Activated CD8-positive, alpha-beta memory T cell treated with anti-CD3 and anti-CD28 coated beads, Interleukin-2, amount 50 U/mL, for 24 hours (primary cell): ENCODE measurements around the gene PCSK2.

ENCODE experiments used
- DNase-seq: peaks from one replicate; pipeline ENCODE4 v3.0.0-alpha.2; 2020; ENCODE audit errors: extremely low read depth

PCSK2 gene

GRCh38 chr20:17480696-17481095 lies 253.9 kb downstream of the PCSK2 start:
- DNase-seq = no peak

- DNase-seq = no peak
Measured at GRCh38 chr20:17481661-17482060, 254.8 kb downstream of the PCSK2 start.

GRCh38 chr20:17482536-17482935 lies 255.7 kb downstream of the PCSK2 start:
- DNase-seq = no peak

GRCh38 chr20:17485017-17485416 lies 258.2 kb downstream of the PCSK2 start:
- DNase-seq = no peak

- no peak for DNase-seq
Measured at GRCh38 chr20:17488916-17489600, 262.2 kb downstream of the PCSK2 start.

- DNase-seq = no peak
Measured at GRCh38 chr20:17490501-17490900, 263.7 kb downstream of the PCSK2 start.

GRCh38 chr20:17491041-17491440 lies 264.2 kb downstream of the PCSK2 start:
- DNase-seq = no peak

GRCh38 chr20:17491488-17491887 lies 264.6 kb downstream of the PCSK2 start:
- DNase-seq = no peak

DNA sequence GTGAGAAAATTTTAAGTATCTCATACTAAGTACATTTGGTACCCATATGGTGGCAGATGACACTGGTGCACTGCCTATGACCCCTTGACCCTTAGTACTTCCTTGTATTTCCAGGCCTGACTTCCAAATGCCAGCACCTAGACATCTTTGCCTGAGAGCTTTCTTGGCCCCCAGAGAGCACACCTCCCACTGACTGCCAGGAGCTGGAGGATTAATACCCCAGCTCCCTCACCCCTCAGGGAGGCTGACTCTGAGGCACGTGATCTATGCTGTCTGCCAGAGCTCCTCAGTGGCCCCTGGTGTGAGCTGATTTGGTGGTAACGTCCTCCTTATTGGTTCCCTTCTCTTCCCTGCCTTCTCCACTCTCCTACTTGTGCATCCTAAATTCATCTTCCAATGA lies 266.3 kb downstream of the PCSK2 start:
- no peak for DNase-seq

- no peak for DNase-seq
Measured at GRCh38 chr20:17494201-17494600, 267.4 kb downstream of the PCSK2 start.

GRCh38 chr20:17495826-17496225 lies 269.0 kb downstream of the PCSK2 start:
- DNase-seq = no peak

- no peak for DNase-seq
Measured at GRCh38 chr20:17497821-17498580, 271.2 kb downstream of the PCSK2 start.

DNA sequence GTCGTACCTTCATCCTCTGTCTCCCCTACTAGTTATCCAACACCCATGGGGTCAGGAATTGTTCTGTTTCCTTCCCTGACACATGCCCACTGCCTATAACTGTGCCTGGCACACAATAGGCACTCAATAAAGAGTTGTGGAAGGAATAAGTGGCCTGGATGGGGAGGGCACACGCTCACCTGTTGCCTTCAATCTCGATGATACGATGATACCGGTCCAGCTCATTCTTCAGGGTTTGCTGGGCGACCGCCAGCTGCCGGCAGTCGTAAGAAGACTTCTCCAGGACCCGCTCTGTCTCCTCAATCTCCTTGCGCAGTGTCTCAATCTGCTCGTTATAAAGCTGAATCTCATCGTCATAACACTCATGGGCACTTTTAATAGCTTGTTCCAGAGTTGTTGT lies 271.8 kb downstream of the PCSK2 start:
- no peak for DNase-seq

DNA sequence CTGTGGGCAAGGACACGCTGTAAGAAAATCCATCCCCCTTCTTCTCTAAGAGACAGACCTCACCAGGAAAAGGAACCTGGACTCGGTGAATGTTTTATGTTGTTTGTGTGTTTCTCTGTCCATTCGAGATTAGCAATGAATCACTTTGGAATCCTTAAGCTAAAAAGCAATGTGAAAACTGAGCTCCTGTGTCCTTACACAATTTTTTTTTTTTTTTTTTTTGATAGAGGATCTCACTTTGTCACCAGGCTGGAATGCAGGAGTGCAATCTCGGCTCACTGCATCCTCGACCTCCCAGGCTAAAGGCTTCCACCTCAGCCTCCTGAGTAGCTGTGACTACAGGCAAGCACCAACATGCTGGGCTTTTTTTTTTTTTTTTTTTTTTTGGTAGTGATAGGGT lies 272.2 kb downstream of the PCSK2 start:
- no peak for DNase-seq

GRCh38 chr20:17500271-17500670 lies 273.4 kb downstream of the PCSK2 start:
- DNase-seq = no peak

GRCh38 chr20:17500826-17501225 lies 274.0 kb downstream of the PCSK2 start:
- DNase-seq = no peak

- DNase-seq = no peak
Measured at GRCh38 chr20:17501701-17502100, 274.9 kb downstream of the PCSK2 start.

GRCh38 chr20:17502105-17502504 lies 275.3 kb downstream of the PCSK2 start:
- no peak for DNase-seq

DNA sequence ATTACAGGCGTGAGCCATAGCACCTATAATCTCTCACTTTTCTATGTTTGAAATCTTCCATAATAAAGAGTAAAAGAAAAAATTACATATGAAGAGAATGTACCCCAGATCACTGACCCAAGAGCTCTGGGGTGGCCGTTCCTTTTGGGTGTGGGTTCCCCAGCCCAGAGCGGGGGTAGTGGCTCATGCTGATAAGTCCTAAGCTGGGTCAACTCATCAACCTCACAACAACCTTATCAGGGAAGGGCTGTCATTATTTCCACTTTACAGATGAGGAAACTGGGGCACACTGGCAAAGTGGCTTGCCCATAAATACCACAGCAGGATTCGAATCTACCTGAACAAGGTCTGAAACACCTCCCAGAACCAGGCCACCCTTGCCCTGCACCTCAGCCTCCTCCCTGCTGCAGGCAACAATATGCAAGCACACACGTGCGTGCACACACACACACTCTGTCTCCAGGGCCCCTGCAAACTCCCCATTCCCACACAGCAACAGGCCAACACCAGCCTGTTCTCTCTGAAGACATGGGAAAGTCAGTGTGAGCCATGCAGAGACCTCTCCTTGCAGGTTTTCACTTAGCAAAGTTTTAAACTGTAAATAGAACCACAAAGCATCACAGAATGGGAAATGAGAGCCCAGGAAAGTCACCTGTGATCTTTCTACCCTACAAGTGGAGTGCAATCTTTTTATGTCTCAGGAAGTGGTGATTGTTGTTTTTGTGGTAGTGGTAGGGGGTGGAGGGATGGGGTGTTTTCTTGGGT lies 276.6 kb downstream of the PCSK2 start:
- no peak for DNase-seq

DNA sequence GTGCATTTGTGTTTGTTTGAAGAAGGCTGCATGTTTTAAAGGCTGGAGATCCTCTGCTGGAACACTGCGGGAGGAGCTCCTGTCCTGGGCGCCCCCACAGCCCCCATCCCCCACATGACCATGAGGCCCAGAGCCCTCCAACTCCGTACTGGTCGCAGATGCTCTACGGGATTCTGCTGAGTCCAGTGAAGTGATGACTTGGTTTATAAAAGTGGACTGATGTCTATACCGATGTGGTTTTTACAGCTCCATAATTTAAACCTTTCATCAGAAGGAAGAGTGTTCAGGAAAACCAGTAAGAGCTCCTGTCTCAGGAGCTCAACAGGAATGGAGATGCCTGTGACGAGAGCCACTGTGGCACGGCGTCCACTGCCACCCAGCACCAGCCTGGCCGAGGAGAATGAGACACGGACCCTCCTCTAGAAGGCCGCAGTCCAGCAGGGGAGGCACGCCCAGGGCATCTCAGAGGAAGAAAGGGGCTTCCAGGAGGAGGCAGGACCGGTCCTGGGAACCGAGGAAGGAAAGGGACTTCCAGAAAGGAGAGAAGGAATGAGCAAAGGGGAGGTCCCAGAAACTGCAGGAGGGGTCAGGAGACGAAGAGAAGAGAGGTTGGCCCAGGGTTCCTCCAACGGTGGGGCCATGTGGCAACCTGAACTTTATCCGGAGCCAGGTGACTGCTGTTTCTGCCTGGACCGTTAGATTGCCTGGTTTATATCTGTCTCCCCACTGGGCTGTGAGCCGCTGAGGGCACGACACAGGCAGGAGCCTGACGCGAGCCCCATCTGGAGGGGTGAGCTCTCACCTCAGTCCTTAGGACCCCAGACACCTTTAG lies 277.4 kb downstream of the PCSK2 start:
- DNase-seq = no peak

DNA sequence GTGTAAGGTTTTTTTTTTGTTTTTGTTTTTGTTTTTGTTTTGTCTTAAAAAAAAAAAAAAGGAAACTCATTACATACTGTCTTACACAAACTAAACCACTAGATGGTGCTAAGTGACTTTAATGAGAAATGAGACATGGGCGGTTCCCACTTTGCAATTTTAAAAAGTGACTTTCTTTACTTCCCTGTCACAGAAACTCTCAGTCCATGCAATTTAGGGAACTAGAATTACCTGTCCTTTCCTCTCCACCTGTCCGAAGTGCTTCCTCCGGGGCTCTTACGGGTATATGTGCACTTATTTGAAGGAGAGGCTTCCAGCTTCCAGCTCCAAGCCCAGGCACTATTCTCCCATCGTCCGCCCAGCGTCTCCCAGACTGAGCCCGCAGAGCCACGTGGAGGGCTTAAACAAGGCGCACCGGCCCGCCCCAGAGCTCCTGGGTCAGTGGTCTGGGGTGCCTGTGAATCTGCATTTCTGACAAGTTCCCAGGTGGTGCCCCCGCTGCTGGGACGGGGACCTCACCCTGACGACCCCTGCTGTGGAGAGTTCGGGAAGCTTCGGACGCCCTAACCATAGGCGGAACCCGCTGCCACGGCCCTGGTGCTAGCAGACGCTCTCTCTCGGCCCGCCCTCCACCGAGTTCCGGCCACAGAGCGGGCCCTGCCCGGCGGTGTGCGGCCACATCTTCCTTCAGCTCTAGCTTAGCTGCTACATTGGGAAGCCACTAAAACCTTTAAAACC lies 278.2 kb downstream of the PCSK2 start:
- no peak for DNase-seq
